Activated CD4-positive, alpha-beta T cell treated with anti-CD3 and anti-CD28 coated beads for 24 hours (primary cell): ENCODE results near the gene NCOA1.
"Not testable (repeated sequence)": the region's sequence is repeated elsewhere in the genome, so short reads cannot be mapped to it uniquely, and the experiment has no call there.

Source experiments
- DNase-seq, 2 donors: peaks; one replicate each; pipeline ENCODE4 v3.0.0-alpha.2; 2020; ENCODE audit warnings: low read depth in 2 of 2

The NCOA1 gene

DNA sequence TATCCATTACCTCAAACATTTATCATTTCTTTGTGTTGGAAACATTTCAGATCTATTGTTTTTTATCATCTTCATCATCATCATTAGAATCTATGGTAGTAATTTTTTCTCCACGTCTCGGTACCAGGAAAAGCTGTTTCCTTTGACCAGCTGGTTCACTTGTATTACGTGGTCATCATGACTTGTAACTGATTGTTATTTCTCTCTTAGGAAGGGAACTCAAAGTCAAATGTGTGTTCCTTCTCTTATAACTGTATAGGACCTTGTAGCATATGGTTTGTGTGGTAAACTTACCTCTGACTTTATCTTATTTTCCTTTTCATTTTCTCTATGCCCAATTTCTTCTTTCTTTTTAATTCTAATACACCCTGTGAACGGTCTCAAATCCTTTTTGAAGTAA lies 16.5 kb downstream of the NCOA1 start:
- DNase-seq = no peak

DNA sequence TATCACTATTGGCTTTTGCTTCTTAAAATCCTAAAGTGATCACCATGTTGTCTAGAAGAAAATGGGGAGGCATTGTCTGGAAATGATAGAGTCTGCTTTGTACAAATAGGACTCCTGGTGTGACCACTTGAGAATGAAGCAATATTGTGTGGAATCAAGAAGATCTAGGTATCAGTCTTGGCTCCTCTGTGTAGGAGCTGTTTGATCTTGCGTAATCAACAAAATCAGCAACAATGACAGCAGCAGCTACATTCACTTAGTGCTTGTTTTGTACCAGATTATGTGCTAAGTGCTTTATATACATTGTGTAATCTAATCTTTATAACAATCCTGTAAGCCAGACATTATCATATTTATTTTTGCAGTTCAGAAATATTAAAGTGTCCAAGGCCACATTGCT lies 17.8 kb downstream of the NCOA1 start:
- no peak for DNase-seq

DNA sequence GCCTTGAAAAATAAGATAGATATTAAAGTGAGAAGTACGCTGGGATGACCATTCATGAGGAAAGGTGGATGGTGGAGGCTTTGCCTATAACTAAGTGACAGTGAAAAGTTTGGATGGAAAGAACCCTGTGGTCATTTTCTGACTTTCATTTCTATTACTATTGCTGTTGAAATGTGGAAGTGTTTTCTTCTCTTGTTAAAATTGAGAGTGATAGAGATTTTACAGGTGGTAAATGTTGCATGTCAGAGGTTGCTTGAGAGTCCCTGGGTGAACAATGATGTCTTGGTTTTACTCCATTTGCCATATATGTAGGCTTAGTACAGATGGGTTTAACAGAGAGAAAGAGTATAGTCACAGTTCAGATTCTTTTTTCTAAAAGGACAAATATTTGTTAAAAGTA lies 18.4 kb downstream of the NCOA1 start:
- DNase-seq = no peak

DNA sequence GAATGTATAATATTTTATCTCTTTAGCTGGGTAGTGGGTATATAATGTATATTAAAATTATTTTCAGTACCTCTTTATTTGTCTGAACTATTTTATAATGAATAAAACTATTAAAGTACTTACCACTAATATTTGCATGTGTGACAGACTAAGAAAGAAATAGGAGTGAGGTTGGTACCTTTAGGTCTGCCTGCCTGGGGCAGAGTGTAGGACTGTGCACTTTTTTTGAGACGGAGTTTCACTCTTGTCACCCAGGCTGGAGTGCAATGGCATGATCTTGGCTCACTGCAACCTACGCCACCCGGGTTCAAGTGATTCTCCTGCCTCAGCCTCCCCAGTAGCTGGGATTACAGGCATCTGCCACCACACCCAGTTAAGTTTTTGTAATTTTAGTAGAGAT lies 18.8 kb downstream of the NCOA1 start:
- no peak for DNase-seq

DNA sequence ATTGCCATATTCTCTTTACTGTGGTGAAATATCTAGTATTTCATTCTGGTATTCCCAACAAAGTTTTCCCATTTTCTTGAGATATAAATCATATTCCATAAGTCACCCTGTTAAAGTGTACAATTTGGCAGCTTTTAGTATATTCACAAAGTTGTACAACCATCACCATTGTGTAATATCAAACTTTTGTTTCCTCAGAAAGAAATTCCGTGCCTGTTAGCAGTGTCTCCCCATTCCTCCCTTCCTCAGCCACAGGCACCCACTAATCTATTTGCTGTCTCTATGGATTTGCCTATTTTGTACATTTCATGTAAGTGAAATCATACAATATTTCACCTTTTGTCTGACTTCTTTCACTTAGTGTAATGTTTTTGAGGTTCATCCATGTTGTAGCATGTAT lies 19.7 kb downstream of the NCOA1 start:
- no peak for DNase-seq

DNA sequence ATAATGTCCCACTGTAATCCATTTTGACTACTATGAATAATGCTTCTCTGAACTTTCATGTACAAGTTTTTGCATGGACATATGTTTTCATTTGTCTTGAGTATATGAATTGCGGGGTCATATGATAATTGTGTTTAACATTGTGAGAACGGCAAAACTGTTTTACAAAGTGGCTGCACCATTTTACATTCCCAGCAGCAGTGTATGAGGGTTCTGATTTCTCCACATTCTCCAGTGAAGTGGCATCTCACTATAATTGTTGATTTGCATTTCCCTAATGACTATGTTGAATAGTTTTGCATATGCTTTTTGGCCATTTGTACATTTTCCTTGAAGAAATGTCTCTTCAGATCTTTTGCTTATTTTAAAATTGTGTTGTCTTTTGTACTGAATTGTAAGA lies 20.1 kb downstream of the NCOA1 start:
- DNase-seq = no peak

DNA sequence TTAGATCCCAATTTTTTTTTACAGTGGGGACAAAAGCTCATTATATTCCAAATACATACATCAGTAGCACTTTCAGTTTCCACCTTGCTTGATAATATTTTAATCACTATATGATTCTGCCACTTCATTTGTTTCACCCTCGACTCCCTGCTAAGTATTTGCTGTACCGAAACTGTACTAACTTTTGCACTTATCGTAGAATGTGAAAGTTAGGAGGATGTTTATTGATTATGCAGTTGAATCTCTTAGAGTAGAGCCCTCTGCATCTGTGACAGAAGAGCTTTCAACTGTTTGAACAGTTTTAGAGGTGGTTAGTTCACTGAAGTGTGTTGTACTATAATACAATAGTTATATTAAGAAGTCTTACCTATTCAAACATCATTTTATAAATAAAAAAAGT lies 20.8 kb downstream of the NCOA1 start:
- DNase-seq = no peak

DNA sequence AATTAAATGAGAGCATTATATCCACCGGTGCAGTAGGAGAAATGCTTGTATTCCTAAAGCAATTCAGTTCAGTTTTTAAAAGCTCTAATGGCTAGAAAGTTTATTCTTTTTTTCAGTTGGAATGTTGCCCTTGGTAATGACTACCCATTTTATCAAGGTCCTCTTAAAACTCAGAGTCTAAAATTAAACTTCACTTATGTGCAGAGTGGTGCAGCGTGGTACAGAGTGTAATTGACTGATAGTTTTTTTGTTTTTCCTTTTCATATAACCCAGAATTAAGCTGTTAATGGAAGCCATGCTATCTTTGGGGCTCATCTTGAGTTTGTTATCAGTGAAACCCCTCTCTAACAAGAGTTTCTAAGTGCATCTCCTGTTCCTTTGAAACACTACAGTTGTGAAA lies 21.4 kb downstream of the NCOA1 start:
- DNase-seq = no peak

DNA sequence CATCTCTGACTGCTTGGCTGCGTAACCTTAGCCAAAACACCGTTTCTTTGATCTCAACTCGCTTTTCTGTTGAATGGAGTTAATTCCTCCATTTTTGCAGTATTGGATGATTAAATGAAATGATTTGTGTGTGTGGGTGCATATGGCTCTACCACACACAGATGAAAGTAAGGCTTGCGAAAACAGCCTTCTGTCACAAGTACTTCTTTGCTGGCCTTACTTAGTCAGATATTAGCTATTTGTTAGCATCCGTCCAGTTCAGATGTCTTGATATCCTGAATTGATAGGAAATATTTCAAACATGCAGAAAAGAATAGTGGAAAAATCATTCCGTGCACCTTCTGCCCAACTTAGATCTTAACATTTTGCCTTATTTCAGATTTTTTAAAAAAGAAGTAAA lies 21.8 kb downstream of the NCOA1 start:
- no peak for DNase-seq

DNA sequence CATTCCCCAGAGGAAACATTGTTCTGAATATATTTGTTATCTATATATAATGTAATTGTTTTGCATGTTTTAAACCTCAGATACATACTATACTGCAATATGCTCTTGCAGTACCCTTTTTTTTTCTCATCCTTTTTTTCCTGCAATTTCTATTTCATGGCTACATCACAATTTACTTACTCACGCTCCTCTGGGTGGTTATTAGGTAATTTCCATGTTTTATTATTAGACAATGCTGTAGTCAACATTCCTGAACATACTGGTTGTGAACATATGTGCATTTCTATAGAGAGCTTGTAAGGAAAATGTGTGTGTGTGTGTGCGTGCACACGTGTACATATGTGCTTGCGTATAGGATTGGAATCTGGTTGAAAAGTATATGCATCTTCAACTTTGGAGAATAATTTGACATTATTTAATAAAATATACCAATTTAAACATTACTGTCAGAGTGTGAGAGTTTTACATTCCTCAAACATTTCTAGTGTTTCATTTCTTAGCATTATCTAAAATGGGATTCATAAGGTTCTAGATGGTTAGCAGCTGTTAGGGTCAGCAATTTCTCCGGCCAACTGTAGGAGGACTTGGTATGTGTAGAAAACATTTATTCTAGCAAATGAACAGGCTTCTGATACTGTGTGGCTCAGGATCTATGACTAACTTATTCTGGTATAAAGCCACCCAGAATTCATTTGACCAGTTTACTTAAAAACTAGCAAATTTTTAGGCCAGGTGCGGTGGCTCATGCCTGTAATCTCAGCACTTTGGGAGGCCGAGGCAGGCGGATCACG lies 22.4 kb downstream of the NCOA1 start:
- no peak for DNase-seq

DNA sequence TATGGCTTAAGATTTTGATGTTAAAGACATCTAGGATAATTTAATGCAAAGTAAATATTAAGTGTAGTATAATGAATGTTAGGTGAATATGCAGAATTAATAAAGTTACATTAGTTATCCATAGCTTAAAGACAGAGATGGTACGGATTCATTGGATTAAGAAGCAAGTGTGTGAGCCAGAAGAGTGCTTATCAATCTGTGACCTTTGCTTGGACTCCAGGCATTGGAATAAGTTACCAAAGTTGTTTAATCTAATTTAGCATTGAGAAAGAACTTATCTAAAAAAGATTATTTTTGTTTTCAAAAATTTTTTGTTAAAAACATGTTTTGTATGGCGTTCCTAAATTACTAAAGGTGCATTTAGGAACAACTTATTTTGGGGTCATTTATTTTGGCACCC lies 23.8 kb downstream of the NCOA1 start:
- no peak for DNase-seq

DNA sequence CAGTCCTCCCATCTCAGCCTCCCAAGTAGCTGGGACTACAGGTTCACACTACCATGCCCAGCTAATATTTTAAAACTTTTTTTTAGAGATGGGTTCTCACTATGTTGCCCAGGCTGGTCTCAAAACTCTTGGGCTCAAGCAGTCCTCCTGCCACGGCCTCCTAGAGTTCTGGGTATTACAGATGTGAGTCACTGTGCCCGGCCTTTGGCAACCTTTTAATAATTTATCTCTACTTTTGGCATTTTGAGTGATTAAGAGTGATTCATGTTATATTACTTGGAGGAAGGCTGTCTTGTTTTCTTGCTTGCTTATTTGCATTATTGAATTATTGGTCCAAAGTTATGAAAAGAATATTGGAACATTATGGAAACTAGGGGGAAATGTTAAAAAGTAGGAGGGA lies 24.3 kb downstream of the NCOA1 start:
- DNase-seq = no peak

DNA sequence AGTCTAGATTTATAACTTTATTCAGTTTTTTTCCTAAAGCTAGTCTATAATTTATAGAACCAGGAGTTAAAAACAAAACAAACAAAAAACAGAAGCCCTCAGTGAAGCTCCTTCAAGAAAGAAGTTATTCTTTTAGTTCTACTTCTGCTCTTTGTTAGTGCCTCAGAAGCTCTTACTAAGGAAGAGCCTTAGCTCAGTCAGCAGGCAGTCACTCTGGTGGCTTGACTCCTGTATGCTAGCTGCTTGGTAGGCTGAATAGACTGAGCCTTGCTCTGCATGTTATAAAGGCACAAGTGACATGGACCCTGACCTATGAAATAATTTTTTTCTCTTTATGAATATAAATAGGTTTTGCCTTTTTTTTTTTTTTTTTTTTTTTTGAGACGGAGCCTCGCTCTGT lies 24.8 kb downstream of the NCOA1 start:
- DNase-seq = no peak

DNA sequence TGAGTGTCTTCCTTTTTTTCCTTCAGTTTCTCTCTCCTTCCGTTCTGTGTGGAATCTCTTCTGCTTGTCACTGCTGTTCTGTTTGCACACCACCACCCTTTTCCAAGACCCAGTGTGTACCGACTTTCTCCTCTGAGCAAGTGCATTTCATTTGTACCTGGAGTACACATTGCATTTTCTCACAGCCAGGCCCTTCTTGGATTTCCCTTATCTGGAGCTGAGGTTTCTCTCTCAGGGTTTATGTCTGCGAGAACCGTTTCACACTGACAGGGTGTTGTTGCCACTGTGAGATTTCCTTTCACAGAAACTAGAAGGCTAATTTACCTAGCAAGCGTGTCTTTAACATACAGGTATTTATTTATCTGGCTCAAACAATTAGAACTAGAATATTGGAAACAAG lies 26.2 kb downstream of the NCOA1 start:
- no peak for DNase-seq

DNA sequence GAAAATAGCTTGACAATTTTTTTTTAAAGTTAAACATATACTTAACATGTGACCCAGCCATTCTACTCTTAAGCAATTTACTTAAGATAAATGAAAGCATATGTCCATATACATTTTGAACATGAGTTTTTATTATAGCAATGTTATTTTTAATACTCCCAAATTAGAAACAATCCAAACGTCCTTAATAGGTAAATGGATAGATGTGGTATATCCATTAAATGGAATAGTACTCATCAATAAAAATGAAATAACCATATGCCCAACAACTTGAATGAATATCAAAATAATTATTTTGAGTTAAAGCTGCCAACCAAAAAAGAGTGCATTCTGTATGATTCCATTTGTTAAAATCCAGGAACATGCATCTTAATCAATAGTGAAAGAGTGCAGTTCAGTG lies 29.1 kb downstream of the NCOA1 start:
- no peak for DNase-seq

DNA sequence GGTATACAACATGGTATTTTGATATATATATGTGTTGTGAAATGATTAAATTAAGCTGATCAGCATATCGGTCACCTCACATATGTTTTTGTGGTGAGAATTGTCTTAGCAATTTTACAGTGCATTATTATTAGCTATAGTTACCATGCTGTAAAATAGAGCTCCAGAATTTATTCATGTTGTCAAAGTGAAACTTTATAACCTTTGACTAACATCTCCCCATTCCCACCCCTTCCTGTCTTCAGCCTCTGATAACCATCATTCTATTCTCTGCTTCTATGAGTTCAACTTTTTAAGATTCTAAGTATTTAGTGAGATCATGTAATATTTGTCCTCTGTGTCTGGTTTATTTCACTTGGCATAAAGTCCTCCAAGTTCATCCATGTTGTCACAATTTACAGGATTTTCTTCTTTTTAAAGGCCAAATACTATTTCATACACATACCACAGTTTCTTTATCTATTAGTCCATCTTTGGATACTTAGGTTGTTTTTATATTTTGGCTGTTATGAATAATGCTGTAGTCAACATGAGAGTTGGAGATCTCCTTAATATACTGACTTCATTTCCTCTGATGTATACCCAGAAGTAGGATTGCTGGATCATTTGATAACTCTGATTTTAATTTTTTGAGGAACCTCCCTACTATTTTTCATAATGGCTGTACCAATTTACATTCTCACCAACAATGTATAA lies 30.3 kb downstream of the NCOA1 start:
- DNase-seq = peak in 1 of 2 donors; percentile 7

DNA sequence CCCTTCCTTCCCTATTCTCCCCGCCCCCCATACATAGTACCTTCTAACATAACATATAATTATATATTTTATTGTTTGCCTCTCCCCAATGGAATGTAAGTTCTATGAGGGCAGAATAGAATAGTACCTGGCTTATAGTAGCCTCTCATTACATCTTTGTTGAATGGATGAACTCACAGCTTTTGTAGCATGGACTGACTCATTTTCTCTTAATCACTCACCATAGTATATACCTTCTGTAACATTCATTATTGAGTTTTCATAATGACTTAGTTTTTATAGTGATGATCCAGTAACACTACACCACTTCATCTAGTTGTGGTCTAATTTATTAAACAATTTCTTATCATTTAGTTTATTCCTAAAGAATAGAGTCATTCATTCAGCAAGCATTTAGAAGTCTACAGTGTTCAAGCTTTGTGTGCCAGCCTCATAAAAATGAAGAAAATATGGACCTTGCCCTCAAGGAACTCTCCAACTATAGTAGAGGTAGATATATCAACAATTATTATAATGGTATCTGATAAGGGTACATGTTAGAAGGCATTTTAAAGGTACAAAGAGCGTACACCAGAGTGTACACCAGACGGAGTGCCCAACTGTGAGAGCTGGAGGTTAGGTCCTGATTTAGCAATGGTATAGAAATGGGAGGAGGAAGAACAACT lies 31.1 kb downstream of the NCOA1 start:
- DNase-seq = no peak

DNA sequence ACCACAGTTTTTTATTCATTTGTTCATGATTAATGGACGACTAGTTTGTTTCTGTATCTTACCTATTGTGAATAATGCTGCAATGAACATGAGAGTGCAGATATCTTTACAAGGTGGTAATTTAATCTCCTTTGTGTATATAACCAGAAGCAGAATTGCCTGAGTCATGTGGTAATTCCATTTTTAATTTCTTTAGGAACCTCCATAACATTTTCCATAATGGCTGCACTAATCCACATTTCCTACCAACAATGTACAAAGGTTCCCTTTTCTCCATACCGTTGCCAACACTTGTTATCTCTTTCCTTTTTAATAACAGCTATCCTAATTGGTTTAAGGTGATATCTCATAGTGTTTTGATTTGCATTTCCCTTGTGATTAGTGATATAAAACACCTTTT lies 36.5 kb downstream of the NCOA1 start:
- no peak for DNase-seq

DNA sequence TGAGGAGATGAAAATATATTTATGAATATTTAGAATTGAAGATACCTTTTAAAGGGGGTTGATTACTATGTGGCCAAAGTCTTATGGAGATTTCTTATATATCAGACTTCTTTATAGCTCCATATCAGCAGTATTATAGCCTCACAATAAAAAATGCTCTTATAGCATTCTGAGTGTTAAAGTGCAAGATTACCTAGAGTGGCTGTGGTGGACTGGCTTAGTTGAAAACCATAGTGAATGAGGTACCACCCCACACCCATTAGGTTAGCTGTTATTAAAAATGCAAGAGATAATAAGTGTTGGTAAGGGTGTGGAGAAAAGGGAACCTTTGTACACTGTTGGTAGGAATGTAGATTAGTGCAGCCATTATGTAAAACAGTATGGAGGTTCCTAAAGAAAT lies 39.7 kb downstream of the NCOA1 start:
- DNase-seq = no peak

DNA sequence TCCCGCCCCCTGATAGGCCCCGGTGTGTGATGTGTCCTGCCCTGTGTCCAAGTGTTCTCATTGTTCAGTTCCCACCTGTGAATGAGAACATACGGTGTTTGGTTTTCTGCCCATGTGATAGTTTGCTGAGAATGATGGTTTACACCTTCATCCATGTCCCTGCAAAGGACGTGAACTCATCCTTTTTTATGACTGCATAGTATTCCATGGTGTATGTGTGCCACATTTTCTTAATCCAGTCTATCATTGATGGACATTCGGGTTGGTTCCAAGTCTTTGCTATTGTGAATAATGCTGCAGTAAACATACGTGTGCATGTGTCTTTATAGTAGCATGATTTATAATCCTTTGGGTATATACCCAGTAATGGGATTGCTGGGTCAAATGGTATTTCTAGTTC lies 40.6 kb downstream of the NCOA1 start:
- not testable (repeated sequence) for DNase-seq

DNA sequence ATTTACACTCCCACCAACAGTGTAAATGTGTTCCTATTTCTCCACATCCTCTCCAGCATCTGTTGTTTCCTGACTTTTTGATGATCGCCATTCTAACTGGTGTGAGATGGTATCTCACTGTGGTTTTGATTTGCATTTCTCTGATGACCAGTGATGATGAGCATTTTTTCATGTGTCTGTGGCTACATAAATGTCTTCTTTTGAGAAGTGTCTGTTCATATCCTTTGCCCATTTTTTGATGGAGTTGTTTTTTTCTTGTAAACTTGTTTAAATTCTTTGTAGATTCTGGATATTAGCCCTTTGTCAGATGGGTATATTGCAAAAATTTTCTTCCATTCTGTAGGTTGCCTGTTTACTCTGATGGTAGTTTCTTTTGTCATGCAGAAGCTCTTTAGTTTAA lies 41.0 kb downstream of the NCOA1 start:
- not testable (repeated sequence) for DNase-seq

DNA sequence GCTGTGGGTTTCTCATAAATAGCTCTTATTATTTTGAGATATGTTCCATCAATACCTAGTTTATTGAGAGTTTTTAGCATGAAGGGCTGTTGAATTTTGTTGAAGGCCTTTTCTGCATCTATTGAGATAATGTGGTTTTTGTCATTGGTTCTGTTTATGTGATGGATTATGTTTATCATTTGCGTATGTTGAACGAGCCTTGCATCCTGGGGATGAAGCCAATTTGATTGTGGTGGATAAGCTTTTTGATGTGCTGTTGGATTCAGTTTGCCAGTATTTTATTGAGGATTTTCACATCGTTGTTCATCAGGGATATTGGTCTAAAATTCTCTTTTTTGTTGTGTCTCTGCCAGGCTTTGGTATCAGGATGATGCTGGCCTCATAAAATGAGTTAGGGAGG lies 42.5 kb downstream of the NCOA1 start:
- not testable (repeated sequence) for DNase-seq

DNA sequence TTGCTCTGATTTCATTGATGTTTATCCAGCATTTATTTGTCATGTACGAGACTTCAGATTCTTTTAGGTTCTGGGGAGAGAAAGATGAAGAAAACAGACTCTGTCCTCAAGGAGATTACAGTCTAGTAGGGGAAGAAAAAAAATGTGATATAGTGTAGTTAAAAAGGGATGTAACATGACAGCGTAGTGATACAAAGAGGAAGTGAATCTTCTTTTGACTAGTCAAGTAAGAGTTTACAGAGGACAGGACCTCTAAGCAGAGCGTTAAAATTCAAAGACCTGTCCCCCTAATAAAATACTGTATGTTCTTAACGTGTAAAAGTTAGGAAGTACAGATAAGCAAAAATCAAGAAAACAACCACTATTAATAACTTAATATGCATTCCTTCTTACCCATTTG lies 47.7 kb downstream of the NCOA1 start:
- no peak for DNase-seq
